SU-DHL-6 (cell line): Measurements from ENCODE around the gene HNF1B.

Experiments
- EZH2phosphoT487 ChIP-seq: fragments of 200-600 bp; sonication (generic), shearing (Covaris generic); conservative IDR thresholded peaks from 2 replicates; pipeline ENCODE4 v1.6.1; 2018; ENCODE audit warnings: mild to moderate bottlenecking, antibody characterized with exemption, low read length, moderate library complexity, mixed read lengths
- TF ChIP-seq, protein P1 (sequence below): fragments of 200-600 bp; sonication (generic); IDR thresholded peaks from one replicate; pipeline ENCODE4 v1.5.1; 2017; ENCODE audit warnings: antibody characterized with exemption, mild to moderate bottlenecking, low read length, moderate library complexity; ENCODE audit not compliant: insufficient read depth, poor library complexity, severe bottlenecking

DNA sequence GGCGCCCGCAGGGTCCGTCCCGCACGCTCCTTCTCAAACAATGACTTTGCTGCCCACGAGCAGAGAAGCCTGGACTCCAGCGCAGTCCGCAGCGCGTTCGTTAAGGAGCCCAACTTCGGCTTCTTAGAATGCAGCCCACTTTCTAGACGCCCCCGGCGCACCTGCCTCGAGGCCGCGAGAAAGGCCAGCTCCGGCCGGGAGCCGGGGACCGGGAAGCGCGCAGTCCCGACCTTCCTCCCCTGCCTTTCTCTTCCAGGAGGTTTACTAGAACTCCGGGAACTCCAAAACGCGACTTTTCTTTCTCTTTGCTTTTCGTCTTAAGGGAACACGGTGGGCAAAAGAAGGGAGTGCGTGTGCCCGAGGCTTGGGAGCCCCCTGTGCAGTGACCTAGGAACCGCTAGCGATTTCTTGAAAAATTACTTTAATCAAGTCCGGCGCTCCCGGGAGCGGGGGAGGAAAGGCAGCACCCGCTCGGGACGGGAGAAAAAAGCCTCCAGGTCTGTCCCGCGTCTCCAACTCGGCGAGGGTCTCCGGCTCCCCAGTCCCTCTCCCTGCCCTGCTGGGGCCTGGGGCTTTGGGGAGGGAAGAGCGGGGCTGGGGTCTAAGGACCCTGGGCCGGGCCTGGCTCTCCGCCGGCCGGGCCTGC is 2.6 kb downstream of the HNF1B start:
- TF ChIP-seq, protein P1, sequence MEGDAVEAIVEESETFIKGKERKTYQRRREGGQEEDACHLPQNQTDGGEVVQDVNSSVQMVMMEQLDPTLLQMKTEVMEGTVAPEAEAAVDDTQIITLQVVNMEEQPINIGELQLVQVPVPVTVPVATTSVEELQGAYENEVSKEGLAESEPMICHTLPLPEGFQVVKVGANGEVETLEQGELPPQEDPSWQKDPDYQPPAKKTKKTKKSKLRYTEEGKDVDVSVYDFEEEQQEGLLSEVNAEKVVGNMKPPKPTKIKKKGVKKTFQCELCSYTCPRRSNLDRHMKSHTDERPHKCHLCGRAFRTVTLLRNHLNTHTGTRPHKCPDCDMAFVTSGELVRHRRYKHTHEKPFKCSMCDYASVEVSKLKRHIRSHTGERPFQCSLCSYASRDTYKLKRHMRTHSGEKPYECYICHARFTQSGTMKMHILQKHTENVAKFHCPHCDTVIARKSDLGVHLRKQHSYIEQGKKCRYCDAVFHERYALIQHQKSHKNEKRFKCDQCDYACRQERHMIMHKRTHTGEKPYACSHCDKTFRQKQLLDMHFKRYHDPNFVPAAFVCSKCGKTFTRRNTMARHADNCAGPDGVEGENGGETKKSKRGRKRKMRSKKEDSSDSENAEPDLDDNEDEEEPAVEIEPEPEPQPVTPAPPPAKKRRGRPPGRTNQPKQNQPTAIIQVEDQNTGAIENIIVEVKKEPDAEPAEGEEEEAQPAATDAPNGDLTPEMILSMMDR: no peak
- no peak for TF ChIP-seq EZH2phosphoT487
